Subcutaneous abdominal adipose tissue (tissue), 5 donors: ENCODE data around the gene STAT3.
"Not testable (repeated sequence)": the region's sequence is repeated elsewhere in the genome, so short reads cannot be mapped to it uniquely, and the experiment has no call there.

ENCODE experiments used
- H3K27ac ChIP-seq: one replicate; pipeline ENCODE4 v1.7.0; 2013; ENCODE audit warnings: low read depth, mild to moderate bottlenecking, inconsistent platforms, low read length, moderate library complexity
- H3K27me3 ChIP-seq, 5 donors: one replicate each; pipeline ENCODE4 v1.7.0; 2013; ENCODE audit warnings: low read length in 5 of 5, inconsistent platforms in 1 of 5; ENCODE audit not compliant: control insufficient read depth in 5 of 5, insufficient read depth in 4 of 5
- H3K36me3 ChIP-seq, 5 donors: one replicate each; pipeline ENCODE4 v1.7.0; 2013; ENCODE audit warnings: low read length in 5 of 5; ENCODE audit not compliant: control insufficient read depth in 5 of 5, insufficient read depth in 5 of 5
- H3K4me1 ChIP-seq, 5 donors: one replicate each; pipeline ENCODE4 v1.7.0; 2013; ENCODE audit warnings: low read length in 5 of 5, mild to moderate bottlenecking in 3 of 5, moderate library complexity in 1 of 5; ENCODE audit not compliant: control insufficient read depth in 5 of 5, insufficient read depth in 5 of 5
- H3K4me3 ChIP-seq, 5 donors: one replicate each; pipeline ENCODE4 v1.7.0; 2013; ENCODE audit warnings: low read length in 5 of 5, low read depth in 1 of 5
- H3K9ac ChIP-seq, 5 donors: one replicate each; pipeline ENCODE4 v1.7.0; 2013; ENCODE audit warnings: low read length in 5 of 5, mild to moderate bottlenecking in 4 of 5, moderate library complexity in 3 of 5
- H3K9me3 ChIP-seq, 5 donors: one replicate each; pipeline ENCODE4 v1.7.0; 2013; ENCODE audit warnings: low read length in 5 of 5; ENCODE audit not compliant: control insufficient read depth in 5 of 5
- donor health status: healthy.
- donor health status: healthy.
- donor health status: healthy.
- donor health status: healthy.
- donor health status: healthy.

Gene STAT3

GRCh38 chr17:42270170-42270535, 118.1 kb downstream of the STAT3 start:
- Histone ChIP-seq H3K9me3 (no peaks in the 10 kb centered on the region), H3K36me3 (no peaks in the 10 kb centered on the region), H3K4me3 (no peak overlapping the region), H3K27ac (peak overlapping the region; percentile 58), H3K27me3 (no peaks in the 10 kb centered on the region), H3K4me1 (peaks cover 7 to 74% (median 56%) of the 10 kb centered on the region in 5 donors), H3K9ac (peak overlapping the region in 1 of 5 donors; percentile 46)

- H3K9me3 ChIP-seq = no peaks in the 10 kb centered on the region
- no peaks in the 10 kb centered on the region for H3K36me3 ChIP-seq
- no peak overlapping the region for H3K9ac ChIP-seq
- H3K4me1 ChIP-seq = peaks cover 3 to 55% (median 37%) of the 10 kb centered on the region in 5 donors
- H3K27me3 ChIP-seq = no peaks in the 10 kb centered on the region
- H3K4me3 ChIP-seq = no peak overlapping the region
- peak overlapping the region; percentile 58 for H3K27ac ChIP-seq
Observed at GRCh38 chr17:42268236-42268635, 120.0 kb downstream of the STAT3 start.

- no peaks in the 10 kb centered on the region for H3K27me3 ChIP-seq
- H3K9ac ChIP-seq = peak overlapping the region in 1 of 5 donors; percentile 60
- H3K4me3 ChIP-seq = no peak overlapping the region
- no peaks in the 10 kb centered on the region for H3K36me3 ChIP-seq
- peak overlapping the region; percentile 85 for H3K27ac ChIP-seq
- peaks cover 3 to 45% (median 26%) of the 10 kb centered on the region in 5 donors for H3K4me1 ChIP-seq
- no peaks in the 10 kb centered on the region for H3K9me3 ChIP-seq
Observed at GRCh38 chr17:42266918-42267766, 121.1 kb downstream of the STAT3 start.

GRCh38 chr17:42266462-42266861, 121.8 kb downstream of the STAT3 start:
- Histone ChIP-seq H3K27ac (peak overlapping the region; percentile 85), H3K4me1 (peaks cover 3 to 39% (median 19%) of the 10 kb centered on the region in 5 donors), H3K27me3 (no peaks in the 10 kb centered on the region), H3K36me3 (no peaks in the 10 kb centered on the region), H3K9ac (peak overlapping the region in 1 of 5 donors; percentile 60), H3K4me3 (no peak overlapping the region), H3K9me3 (no peaks in the 10 kb centered on the region)

- not testable (repeated sequence) for H3K36me3 ChIP-seq, H3K4me3 ChIP-seq, H3K27ac ChIP-seq, H3K9ac ChIP-seq, H3K27me3 ChIP-seq, H3K9me3 ChIP-seq
- peaks cover 0 to 18% (median 6%) of the 10 kb centered on the region in 5 donors for H3K4me1 ChIP-seq
Observed at GRCh38 chr17:42264366-42264765, 123.9 kb downstream of the STAT3 start.
